K562 treated with DMSO at 1 percent for 12 hours (cell line): ENCODE measurements around the gene CCDC74A. TPM values are rescaled to one million over a fixed set of nuclear protein-coding genes. Genes with fewer than 3 reads are reported as not detected.

ENCODE experiments used
- total RNA-seq: library from RNA; unstranded; fragments of 300-600 nt; gene quantifications from 2 replicates; pipeline ENCODE4 v1.2.3, GENCODE V29; 2022; ENCODE audit not compliant: insufficient read depth

The CCDC74A gene
- total RNA-seq, result 8.9 and 12.0 TPM in 2 replicates

GRCh38 chr2:131527131-131528001 lies at the start of gene CCDC74A:
TSS of gene CCDC74A (plus strand) at chr2:131527888. CDS start at chr2:131527971, 83 bp downstream.

GRCh38 chr2:131492015-131492417 lies 35.7 kb upstream of the CCDC74A start, which contains the start of gene MZT2A:
TSS of gene MZT2A (minus strand) at chr2:131492397. CDS start at chr2:131492376, 21 bp downstream.

Other genes starting within 250 kb of the CCDC74A start
- not detected in 2 replicates for gene RAB6D, start 163.7 kb upstream of the CCDC74A start, total RNA-seq
- gene TUBA3D, start 51.8 kb upstream of the CCDC74A start, total RNA-seq, result not detected in 2 replicates
- gene MZT2A, start 35.5 kb upstream of the CCDC74A start, total RNA-seq, result 338 and 548 TPM in 2 replicates